Ovary (tissue), 3 donors: ENCODE measurements around the gene NSMCE1.

ENCODE experiments used
- CTCF ChIP-seq, 3 donors: fragments of 450-650 bp in 2 of 3; fragments of 200-600 bp in 1 of 3; IDR thresholded peaks; one replicate each; pipeline versions ENCODE4 v1.5.1 to v1.8.0; 2016 to 2022; ENCODE audit warnings: antibody characterized with exemption in 3 of 3, mild to moderate bottlenecking in 1 of 3
- POLR2A ChIP-seq: fragments of 450-650 bp; IDR thresholded peaks from one replicate; pipeline ENCODE4 v1.6.1; 2017; ENCODE audit warnings: antibody characterized with exemption, mild to moderate bottlenecking, moderate library complexity
- donor health status: DM: no; HTN: no; CAD: no.

GRCh38 chr16:27195941-27196595 lies 72.5 kb downstream of the NSMCE1 start:
- TF ChIP-seq CTCF (IDR thresholded peaks at IDR 0.05) (no peak), POLR2A (no peak)
